HL-60 (cell line): ENCODE data around the gene TMSB15B.
"Not testable (repeated sequence)": the region's sequence is repeated elsewhere in the genome, so short reads cannot be mapped to it uniquely, and the experiment has no call there.

Experiments used
- DNase-seq, 2 experiments: peaks; one replicate each; pipeline ENCODE4 v3.0.0-alpha.2; 2010 to 2020; ENCODE audit warnings: low read depth in 1 of 2, low spot score in 1 of 2
- H3K27ac ChIP-seq: fragments of 250-450 bp; sonication (Bioruptor Pico); replicated peaks from 2 replicates; pipeline ENCODE4 v1.5.1; 2020; ENCODE audit warnings: mild to moderate bottlenecking, moderate library complexity
- H3K27me3 ChIP-seq: fragments of 250-450 bp; sonication (Bioruptor Pico); 2 replicates; pipeline ENCODE4 v1.5.1; 2021; ENCODE audit warnings: mild to moderate bottlenecking, moderate library complexity; ENCODE audit not compliant: insufficient read depth, poor library complexity, severe bottlenecking
- H3K4me3 ChIP-seq: replicated peaks from 2 replicates; pipeline ENCODE4 v1.5.1; 2011; ENCODE audit warnings: mild to moderate bottlenecking, control low read depth, low read length; ENCODE audit not compliant: insufficient read depth
- GABPA ChIP-seq: IDR thresholded peaks from 2 replicates; pipeline ENCODE4 v1.6.1; 2012; ENCODE audit warnings: low read depth
- POLR2AphosphoS5 ChIP-seq: IDR thresholded peaks from 2 replicates; pipeline ENCODE4 v1.6.1; 2012; ENCODE audit warnings: low read depth
- REST ChIP-seq: IDR thresholded peaks from 2 replicates; pipeline ENCODE4 v1.6.1; 2012; ENCODE audit warnings: low read depth; ENCODE audit not compliant: insufficient replicate concordance
- SPI1 ChIP-seq: IDR thresholded peaks from 2 replicates; pipeline ENCODE4 v1.6.1; 2012; ENCODE audit warnings: low read depth, mild to moderate bottlenecking, borderline replicate concordance
- TF ChIP-seq, protein P1 (sequence below): IDR thresholded peaks from one replicate; pipeline ENCODE4 v1.5.1; 2011; ENCODE audit warnings: low read length, control low read depth, inconsistent platforms; ENCODE audit not compliant: insufficient read depth

The TMSB15B gene

DNA sequence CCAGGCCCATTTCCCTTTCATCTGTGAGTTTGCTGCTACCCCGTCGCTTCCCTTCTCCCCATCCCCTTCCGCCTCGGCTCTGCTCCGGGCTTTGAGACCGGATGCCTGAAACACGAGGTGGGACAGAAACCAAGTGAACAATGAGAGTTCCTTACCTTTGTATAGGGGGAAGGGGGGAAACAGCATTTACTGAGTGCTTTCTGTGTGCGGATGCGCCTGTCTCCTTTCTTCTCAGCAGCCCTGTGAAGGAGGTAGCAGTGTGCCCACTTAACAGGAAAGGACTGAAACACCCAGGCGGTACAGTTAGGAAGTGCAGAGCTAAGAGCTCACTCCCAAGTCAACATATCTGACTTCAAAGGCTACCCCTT lies 43.2 kb upstream of the TMSB15B start:
- TF ChIP-seq GABPA: no peak
- TF ChIP-seq SPI1: no peak
- TF ChIP-seq REST: no peak
- Histone ChIP-seq H3K4me3 (peak overlapping the region; percentile 28), H3K27ac (no peak overlapping the region), H3K27me3 (peaks cover 9% of the 10 kb centered on the region)
- DNase-seq: no peak

DNA sequence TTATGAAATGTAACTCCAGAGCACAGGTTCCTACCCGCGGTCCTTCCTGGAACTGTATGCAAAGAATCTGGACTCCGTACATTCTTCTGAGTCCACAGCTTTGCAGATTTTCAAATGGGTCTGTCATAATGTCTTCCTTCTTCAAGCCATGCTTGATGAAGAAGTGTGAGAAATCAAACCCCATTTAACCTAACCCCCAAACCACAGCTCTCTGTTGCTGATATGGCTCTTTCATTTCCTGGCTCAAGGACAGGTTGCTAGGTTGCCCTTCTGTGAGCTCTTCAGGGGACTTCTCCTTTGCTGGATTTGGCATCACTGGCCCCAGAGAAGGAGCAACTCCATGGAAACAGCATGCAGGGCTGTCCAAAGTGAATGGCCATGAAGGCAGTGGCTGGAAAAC lies 41.9 kb upstream of the TMSB15B start:
- H3K4me3 ChIP-seq, DNase-seq, H3K27me3 ChIP-seq, H3K27ac ChIP-seq: not testable (repeated sequence)

DNA sequence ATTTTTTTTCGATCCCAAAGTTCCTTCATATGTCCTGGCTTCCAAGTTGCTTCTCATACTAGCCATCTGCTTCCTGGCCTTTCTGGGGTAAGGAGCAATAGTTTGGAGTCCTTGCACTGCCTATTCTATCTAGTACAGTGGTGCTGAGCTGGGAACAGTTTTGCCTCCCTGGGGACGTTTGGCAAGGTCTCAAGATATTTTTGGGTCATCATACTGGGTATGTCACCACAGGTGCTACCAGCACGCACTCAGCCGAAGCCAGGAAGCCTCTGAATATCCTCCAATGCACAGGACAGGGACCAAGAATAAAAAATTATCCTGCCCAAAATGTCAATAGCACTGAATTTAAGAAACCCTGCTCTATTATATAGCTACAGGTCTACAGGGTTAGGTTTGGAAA lies 35.4 kb upstream of the TMSB15B start:
- TF ChIP-seq, protein P1, sequence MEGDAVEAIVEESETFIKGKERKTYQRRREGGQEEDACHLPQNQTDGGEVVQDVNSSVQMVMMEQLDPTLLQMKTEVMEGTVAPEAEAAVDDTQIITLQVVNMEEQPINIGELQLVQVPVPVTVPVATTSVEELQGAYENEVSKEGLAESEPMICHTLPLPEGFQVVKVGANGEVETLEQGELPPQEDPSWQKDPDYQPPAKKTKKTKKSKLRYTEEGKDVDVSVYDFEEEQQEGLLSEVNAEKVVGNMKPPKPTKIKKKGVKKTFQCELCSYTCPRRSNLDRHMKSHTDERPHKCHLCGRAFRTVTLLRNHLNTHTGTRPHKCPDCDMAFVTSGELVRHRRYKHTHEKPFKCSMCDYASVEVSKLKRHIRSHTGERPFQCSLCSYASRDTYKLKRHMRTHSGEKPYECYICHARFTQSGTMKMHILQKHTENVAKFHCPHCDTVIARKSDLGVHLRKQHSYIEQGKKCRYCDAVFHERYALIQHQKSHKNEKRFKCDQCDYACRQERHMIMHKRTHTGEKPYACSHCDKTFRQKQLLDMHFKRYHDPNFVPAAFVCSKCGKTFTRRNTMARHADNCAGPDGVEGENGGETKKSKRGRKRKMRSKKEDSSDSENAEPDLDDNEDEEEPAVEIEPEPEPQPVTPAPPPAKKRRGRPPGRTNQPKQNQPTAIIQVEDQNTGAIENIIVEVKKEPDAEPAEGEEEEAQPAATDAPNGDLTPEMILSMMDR: no peak
- TF ChIP-seq SPI1 (no peak), POLR2AphosphoS5 (no peak), GABPA (no peak)
- Histone ChIP-seq H3K27ac (no peak overlapping the region), H3K27me3 (no peaks in the 10 kb centered on the region), H3K4me3 (no peak overlapping the region)
- no peak for DNase-seq

- TF ChIP-seq REST (no peak), POLR2AphosphoS5 (no peak), GABPA (no peak), SPI1 (no peak)
- TF ChIP-seq, protein P1: no peak
- Histone ChIP-seq H3K4me3 (no peak overlapping the region), H3K27me3 (no peaks in the 10 kb centered on the region), H3K27ac (no peak overlapping the region)
- no peak for DNase-seq
Observed at GRCh38 chrX:103927633-103928032, 34.8 kb upstream of the TMSB15B start.

GRCh38 chrX:103932133-103932532 lies 30.3 kb upstream of the TMSB15B start:
- H3K27me3 ChIP-seq: no peaks in the 10 kb centered on the region
- no peak for TF ChIP-seq GABPA
- TF ChIP-seq REST: no peak
- no peak for TF ChIP-seq POLR2AphosphoS5
- no peak for TF ChIP-seq SPI1
- TF ChIP-seq, protein P1: no peak
- DNase-seq: no peak
- H3K27ac ChIP-seq: no peak overlapping the region
- no peak overlapping the region for H3K4me3 ChIP-seq

- not testable (repeated sequence) for H3K4me3 ChIP-seq, DNase-seq, H3K27me3 ChIP-seq, H3K27ac ChIP-seq
Observed at GRCh38 chrX:103940257-103940656, 22.2 kb upstream of the TMSB15B start.
